Activated effector memory CD4-positive, alpha-beta T cell treated with anti-CD3 and anti-CD28 coated beads, Interleukin-2, amount 50 U/mL, for 16 hours (primary cell): ENCODE data around the gene BICD2.
"Not testable (repeated sequence)": the region's sequence is repeated elsewhere in the genome, so short reads cannot be mapped to it uniquely, and the experiment has no call there.

Experiments used
- DNase-seq: peaks from one replicate; pipeline ENCODE4 v3.0.0-alpha.2; 2020

BICD2 gene

DNA sequence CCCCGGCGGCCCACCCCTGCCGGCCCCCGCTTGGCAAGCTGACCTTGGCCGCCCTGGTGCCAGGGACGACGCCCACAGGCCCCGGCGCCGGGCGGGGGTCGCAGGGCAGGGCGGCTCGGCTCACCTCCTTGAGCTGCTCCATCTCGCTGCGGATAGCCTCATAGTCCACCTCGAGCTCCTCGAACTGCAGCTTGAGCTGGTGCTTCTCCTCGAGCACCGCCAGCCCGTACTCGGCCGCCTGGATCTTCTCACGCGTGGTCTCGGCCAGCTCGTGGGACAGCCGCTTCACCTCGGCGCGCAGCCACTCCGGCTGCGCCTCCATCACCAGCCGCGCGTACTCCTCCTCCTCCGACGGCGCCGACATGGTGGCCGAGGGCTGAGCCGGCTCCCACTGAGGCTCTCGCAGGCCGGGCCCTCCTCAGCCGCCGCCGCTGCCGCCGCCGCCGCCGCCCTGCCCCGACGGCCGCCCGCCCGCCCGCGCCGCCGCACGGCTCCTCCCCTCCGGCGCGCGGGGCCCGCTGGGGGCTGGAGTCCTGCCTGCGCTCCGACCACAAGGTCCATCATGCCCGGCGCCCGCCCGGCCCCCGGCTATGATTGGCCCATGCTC, at the start of gene BICD2:
BICD2 (minus strand) TSS at position 453 of the 607 bp plus-strand sequence; CDS start at position 364, 89 bp downstream.
- no peak for DNase-seq

DNA sequence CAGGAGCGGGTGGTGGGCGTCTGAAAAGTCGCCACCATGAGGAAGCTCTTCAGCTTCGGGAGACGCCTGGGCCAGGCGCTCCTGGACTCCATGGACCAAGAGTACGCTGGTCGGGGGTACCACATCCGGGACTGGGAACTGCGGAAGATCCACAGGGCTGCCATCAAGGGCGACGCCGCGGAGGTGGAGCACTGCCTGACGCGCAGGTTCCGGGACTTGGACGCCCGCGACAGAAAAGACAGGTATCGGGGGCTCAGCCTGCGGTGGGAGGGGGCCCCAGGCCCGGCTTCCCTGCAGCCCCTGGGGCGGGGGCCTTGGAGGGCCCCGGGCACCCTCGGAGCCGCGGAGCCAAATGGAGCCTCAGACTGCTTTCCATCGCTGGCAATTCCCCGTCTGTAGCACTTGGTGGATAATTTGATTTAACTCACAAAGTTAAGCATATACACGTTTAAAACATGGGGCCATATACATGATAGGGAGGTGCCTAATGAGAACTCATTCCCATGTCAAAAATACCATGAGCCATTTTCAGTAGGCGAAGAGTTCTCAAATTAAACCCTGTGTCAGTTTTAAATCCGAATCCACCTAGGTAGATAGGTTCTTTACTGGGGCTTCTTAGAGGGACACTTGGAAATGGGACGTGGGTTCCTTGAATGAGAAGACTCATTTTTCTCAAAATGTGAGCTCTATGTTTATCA, 45.1 kb upstream of the BICD2 start:
- DNase-seq, result not testable (repeated sequence)

DNA sequence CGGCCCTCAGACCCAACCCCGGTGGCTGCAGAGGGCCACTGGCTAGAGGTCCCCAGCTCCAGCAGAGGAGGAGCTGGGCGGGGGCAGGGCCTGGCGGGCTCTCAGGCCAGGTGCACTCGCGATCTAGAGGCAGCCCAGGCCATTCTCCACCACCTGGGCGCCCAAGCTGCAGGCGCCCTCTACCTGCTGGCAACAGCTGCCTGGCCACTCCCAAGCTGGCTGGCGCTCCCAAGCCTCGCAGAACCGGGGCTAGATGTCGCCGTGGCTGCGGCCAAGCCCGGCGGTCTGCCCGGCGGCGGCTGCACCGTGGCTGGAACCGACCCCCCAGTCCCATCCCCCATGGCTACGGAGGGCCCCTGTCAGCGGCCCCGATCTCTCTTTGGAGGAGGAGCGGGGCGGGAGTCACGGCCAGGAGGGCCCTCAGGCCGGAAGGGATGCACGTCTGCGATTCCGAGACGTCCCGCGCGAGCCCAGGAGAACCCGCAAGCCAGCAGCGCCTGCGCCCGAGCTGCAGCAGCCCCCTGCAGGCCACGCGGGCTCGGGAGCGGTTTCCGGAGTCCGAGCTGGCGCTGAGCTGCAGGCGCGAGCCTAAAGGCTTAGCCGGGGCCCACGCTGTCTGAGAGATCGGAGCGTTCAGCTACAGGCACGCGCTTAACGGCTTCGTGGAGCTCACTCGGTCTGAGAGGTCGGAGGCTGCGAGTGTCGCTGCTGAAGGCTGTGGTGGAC, 44.3 kb upstream of the BICD2 start:
- peak; percentile 80 for DNase-seq

DNA sequence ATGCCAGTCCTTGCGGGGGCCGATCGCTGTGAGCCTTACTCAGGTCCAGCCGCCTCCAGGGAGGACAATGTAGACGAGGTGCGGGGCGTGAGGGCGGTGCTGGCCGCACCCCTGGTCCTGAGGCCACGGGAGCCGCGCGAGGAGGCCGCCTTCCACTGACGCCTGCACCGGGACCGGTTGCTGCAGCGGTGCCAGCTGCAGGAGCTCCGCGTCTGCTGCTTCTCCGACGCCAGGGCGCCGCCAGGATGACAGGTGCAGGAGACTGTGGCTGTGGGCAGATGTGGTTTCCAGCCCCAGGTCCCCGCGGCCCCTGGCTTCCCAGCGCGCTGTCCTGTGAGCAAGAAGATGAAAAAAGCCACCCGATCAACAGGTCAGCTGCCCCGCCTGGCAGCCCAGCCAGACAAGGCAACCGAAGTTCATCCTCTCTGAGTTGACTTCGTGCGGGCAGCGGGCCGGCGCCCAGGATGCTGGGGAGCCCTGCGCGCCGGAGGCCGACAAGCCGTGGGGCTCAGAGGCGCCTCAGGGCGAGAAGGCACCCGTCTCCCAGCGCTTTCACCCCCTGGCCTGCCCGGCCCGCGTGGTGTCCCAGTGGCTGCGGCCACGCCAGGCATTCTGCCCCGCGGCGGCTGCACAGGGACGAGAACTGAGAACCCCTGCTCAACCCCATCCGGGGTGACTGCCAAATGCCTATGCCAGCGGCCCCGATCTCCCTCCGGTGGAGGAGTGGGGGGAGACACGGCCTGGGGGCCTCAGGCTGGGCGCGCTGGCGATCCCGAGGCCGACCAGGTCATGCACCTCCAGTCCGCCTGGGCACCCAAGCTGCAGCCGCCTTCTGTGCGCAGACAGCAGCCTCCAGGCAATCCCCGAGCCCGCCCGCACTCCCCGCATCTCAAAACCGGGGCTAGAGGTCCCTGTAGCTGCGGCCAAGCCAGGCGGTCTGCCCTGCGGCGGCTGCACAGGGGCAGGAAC, 43.4 kb upstream of the BICD2 start:
- peak; percentile 73 for DNase-seq

DNA sequence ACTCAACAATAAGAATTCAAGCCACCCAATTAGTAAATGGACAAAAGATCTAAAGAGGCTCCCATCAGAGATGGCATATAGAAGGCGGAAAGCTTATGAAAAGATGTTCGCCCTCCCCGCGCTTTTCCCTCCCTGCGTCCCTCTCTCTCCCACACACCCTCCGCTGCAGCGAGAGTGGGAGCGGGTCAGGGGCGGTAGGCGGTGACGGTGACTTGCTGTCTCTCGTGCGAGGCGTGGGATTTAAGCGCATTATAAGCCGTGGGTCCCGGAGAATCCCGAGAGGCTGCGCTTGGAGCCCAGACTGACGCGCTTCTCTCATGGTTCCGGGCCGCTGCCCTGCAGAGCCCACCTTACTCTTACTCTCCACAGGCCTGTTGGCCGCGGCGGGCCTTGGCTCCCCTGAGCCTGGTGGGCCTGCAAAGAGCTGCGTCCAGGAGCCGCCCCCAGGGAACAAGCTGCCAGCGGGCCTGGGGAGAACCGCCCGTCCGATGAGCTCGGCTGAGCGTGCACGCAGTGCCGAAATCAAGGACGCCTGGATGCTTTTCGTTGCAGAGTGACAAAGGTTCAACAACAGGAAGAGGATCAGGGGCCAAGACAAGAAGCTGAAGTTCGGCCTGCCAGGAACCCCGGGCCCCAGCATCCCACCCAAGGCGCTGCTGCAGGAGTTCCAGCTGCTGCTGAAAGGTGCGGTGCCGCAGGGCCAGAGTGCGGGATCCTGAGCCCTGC, 42.6 kb upstream of the BICD2 start:
- no peak for DNase-seq

DNA sequence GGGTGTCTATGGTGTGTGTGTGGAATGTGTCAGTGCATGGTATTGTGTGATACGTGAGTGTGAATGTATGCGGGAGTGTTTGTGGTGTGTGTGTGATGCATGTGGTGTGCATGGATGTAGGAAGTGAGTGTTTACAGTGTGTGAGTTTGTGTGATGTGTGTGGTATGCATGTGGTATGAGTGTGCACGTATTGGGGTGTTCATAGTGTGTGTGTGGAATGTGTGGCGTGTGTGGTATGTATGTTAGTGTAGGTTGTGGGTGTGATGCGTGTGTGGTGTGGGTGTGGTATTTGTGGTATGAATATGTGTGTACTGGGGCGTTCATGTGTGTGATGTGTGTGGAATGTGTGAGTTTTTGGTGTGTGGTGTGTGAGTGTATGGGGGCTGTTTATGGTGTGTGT, 40.1 kb upstream of the BICD2 start:
- no peak for DNase-seq

DNA sequence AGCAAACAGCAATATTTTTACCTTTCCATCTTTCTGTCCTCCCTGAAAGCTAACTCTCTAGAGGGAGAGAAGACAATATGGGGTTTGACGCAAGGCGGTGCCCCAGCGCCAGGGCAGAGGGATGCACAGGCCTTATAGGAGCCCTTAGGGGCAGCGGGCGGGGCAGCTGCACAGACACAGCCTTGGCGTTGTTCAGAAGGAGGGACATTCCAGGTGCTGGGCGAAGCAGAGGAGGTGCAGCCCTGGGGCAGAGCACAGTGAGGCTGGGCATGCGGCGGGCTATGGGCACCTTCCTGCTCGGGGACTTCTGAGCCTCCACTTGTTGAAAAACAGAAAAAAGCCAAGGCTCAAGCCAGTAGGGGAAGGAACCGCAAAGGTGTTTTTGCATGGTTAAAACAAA, 33.7 kb upstream of the BICD2 start:
- no peak for DNase-seq

DNA sequence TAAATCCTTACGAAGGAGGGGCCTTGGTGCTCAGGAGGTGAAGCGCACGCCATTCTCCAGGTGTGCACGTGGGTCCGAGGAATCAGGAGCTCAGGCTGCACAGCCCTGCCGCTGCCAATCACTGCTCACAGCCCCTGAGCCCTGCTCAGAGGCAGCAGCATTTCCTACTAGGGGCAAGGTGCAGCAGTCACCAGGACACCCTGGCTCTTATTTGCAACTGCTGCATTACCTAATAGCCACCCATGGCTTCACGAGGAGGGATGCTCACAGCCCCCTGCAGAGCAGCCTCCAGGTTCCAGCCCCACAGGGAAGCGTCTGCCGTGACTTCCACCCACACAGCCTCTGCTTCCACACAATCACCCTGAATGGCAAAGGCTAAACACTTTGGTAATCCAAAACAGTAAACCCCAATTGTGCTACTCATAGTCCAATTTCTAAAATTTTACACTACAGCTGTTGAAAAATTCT, 31.7 kb upstream of the BICD2 start:
- not testable (repeated sequence) for DNase-seq

DNA sequence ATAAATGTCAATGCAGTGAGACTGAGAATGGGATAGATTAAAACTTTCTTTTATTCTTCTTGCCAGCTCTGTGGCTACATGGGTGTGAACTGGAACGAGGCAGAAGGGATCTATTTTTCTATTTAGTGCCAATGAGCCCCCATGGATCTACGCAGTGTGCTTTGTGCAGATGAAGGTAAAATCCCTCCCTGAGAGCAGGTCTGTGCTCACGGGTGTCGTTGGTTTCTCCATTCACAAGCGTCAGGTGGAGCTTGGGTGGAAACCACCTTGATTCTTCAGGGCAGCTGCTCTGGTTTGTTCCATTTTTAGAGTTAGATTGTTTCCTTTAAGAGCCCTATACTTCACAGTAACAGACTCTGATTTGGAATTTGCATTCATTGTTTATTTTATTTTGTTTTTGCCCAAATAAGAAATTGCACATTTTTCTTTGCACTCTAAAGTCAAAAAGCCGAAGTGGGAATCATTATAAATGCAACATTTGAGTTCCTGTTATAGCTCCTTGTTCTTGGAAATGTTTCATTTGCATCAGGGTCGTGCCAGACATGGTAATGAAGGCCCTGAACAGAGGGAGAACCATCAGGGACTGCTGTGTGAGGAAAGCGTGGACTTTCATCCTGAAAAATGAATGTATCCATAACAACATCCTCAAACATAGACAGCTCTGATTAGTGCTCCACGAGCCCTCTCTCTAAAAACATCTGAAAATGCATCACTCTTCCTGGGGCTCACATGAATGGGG, 31.1 kb upstream of the BICD2 start:
- no peak for DNase-seq

DNA sequence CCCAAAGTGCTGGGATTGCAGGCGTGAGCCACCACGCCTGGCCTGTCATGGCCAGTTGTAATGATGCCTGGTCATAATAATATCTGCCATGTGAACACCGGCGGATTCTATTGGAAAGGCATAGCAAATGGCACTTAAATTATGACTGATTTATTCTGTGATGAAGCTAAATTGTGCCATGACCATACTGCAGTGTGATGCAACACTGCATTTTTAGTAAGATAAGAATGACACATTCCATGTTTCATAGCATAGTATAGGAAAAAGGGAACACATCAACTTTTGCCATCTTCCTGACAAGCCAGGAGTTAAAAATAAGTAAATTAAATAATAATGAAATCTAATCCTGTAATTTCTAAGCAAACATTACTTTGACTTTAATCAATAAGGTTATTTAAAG, 30.4 kb upstream of the BICD2 start:
- no peak for DNase-seq

DNA sequence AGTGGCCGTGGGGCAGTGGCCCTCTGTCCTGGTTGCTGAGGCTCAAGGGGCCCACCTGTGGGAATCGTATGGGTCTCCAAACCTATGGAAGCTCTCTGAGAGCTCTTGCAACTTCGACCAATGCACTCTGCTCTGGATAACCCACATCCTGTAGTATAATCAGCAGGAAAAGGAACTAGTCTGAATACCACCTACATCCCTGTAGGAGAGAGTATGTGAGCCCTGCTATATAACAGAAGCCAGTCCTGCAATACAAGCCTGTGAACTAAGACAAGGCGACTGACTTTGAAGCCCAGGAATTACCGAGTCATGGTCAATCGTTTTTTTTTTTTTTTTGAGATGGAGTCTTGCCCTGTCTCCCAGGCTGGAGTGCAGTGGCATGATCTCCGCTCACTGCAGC, 29.8 kb upstream of the BICD2 start:
- no peak for DNase-seq

DNA sequence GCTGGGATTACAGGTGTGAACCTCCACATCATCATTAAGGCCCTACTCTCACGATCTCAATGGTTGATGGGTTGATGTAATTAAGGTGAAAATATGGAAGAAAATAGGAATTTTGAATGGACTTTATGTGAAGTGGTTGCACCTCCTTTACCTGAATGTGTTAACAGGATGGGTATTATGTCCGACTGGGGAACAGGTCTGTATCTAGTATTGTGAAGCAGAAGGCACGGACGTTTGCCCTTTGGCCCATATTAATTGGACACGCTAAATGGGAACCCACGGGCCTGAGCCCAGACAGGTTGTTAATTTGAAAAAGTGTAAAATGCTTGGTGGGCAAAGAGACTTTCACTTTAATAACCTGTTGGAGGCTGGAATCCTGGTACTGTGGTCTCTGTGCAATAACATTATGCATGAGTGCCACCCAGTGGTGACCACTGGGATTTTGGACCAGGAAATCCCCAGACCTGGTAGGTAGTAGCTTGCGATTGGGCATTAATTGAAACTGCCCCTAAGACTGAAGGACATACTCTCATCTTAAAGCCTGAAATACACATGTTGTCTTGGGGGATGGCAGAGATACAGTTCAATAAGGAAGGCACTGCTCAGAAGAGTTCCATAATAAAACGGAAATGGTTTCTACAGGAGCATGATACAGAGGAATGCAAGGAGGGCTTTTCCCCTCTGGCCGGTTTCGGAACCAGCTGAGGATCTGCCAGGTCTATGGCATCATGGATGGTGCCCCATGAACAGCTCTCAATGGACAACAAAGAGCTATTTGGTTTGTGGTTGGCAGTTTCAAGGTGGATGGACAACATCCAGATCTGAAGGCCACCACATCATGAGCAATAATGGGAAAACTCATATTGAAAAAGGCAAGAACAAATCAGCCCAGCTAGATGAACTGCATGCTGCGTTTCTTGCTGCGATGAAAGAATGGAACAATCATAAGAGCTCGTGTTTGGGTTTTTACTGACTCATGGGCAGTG, 26.2 kb upstream of the BICD2 start:
- peak; percentile 89 for DNase-seq

DNA sequence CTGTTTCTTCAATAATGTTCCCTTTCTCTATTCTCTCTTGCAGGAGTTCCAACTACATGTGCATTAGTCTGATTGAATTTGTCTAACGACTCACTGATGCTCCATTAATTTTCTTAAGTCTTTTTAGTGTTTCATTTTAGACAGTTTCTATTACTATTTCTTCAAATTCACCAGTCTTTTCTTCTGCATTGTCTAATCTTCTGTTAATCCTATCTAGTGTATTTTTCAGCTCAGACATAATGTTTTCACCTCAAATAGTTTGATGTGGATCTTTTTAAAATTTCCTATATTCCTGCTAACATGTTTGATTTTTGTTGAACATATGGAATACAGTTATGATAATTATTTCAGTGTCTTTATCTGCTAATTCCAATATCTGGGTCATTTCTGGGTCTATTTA, 21.7 kb upstream of the BICD2 start:
- no peak for DNase-seq

DNA sequence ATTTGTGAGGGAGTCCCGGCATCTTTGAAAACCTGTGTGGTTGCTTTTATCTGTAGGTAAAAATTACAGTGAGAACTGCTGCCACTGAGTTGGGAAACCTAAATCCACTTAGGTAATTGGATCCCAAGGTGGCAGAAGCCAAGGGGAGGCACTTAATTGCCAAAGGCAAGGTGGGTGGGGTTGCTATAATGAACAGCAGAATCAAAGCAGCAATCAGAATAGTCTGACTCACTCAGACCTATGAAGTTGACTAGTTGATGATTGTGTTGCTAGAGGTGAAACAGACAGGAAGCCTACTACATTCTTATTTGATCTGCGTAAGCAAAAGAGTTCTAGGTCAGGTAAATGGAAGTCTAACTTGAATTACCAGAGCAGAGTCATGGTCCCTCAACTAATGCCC, 17.3 kb upstream of the BICD2 start:
- DNase-seq, result no peak

DNA sequence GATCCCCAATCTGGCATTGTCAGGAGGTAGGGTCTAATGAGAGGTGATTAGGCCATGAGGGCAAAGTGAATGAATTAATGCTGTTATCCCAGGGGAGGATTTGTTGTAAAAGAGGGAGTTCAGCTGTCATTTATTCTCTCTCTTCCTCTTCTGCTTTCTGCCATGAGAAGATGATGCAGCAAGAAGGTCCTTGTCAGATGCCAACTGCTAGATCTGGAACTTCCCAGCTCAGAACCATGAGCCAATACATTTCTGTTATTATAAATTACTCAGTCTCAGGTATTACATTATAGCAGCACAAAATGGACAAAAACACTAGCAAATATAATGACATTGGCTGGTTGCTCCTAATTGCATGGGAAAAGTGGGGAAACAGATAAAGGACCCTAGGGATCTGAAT, 15.6 kb upstream of the BICD2 start:
- no peak for DNase-seq

DNA sequence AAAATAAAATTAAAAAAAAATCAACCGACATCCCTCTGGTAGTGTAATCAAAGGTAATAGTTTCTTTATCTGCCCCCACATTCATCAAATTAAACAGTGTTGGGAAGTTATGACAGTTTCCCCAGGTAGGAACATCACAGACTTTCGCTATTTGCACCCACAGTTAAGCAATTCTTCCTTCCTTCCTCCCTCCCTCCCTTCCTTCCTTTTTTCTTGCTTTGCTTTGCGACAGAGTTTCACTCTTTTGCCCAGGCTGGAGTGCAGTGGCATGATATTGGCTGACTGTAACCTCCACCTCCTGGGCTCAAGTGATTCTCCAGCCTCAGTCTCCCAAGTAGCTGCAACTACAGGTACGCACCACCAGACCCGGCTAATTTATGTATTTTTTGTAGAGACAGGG, 10.8 kb upstream of the BICD2 start:
- no peak for DNase-seq

DNA sequence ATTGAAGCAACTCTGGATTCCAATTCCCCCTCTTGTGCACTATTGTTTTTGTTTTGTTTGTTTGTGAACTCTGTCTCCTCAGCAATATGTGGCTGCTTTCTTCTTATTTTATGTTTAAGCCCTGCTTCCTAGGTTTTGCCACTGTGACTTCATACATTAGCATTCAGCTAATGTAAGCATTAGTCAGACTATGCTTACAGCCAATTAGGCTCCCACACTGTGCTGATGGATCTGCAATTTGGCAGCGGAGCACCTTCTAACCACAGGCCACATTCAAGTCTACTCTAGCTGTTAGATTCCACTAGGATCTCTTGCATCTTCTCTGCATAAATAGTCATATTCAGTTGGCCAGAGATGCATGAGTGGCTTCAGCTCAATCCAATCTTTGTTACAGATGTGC, 9.6 kb upstream of the BICD2 start:
- DNase-seq, result no peak

DNA sequence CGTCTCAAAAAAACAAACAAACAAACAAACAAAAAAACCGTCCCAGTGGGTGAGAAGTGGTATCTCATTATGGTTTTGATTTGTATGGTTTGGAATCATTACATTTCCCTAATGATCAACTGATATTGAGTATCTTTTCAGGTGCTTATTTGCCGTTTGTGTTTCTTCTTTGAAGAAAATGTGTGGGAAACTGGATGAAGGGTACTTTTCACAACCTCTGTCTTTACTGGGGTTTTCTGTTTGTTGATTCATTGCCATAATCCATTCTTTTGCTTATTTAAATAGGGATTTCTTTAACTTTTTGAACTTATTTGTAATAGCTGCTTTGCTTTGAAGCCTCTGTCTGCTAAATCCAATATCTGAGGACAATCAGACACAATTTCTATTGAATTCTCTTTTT, 9.2 kb upstream of the BICD2 start:
- DNase-seq, result no peak

DNA sequence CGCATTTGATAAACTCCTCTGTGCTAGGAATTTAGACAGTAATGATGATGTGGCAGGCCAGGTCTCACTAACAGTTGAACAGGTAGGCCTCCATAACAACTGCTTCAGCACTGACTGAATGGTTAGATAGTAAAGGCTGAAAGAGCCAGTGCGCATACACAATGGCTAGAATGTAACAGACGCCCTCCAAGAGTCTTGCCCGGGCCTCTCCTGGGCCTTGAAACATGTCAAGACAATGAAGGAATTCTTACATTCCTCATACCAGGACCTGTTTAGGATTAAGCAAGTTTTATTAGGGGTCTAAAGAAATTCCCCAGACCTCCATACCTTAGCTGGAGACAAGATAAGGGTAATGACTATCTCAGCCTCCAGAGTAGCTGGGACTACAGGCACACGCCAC, 6.7 kb upstream of the BICD2 start:
- no peak for DNase-seq

DNA sequence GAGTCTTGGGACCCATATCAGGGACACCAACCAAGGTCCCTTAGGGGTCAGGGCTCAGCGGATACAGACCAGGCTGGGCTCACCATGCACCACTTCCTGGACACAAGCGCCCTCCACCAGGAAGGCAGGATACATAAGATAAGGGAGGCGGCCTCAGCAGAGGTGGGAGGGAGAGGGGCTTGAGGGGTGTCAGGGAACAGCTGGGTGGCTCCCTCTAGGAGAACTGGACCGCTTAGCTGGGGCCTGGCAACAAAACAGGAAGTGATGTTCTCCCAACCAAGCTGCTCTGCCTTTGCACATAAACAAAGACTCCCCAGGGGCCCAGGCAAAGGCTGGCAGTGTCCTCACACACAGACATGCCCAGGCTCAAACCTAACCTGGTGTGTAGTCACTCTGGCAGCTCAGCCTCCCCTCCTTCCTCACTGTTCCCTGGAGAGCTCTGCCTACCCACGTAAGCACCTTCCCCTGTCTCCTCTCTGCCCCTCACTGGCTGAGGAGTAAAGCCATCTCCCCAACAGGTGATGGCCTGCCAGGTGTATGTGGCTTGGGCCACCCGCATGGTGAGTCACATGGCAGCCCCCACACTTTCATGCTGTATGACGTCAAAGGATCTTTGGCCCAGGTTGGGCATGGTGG, 5.8 kb upstream of the BICD2 start:
- no peak for DNase-seq
